GM23248 (cell line): Measurements from ENCODE around the gene ANO2. TPM values are rescaled to one million over a fixed set of nuclear protein-coding genes. Genes with fewer than 3 reads are reported as not detected.
A peak's percentile ranks its signal among the peaks of the same experiment; 100 is the strongest.

Experiments
- DNase-seq: peaks from one replicate; pipeline ENCODE4 v3.0.0-alpha.2; 2015
- H2AFZ ChIP-seq: fragments of 200-600 bp; sonication (generic); 2 replicates; pipeline ENCODE4 v1.6.1; 2016; ENCODE audit warnings: antibody characterized with exemption
- H3F3A ChIP-seq: fragments of 200-600 bp; sonication (generic); 2 replicates; pipeline ENCODE4 v1.6.1; 2016; ENCODE audit warnings: mild to moderate bottlenecking, antibody characterized with exemption, mixed run types; ENCODE audit not compliant: insufficient read depth
- H3K27ac ChIP-seq: fragments of 200-600 bp; sonication (generic); 2 replicates; pipeline ENCODE4 v1.5.1; 2016; ENCODE audit warnings: mild to moderate bottlenecking
- H3K27me3 ChIP-seq: fragments of 200-600 bp; sonication (generic); replicated peaks from 2 replicates; pipeline ENCODE4 v1.6.1; 2016; ENCODE audit warnings: mild to moderate bottlenecking; ENCODE audit not compliant: insufficient read depth
- H3K36me3 ChIP-seq: fragments of 200-600 bp; sonication (generic); 2 replicates; pipeline ENCODE4 v1.6.1; 2016; ENCODE audit warnings: low read depth, mild to moderate bottlenecking
- H3K4me1 ChIP-seq: fragments of 200-600 bp; sonication (generic); 2 replicates; pipeline ENCODE4 v1.6.1; 2016; ENCODE audit warnings: mild to moderate bottlenecking; ENCODE audit not compliant: insufficient read depth
- H3K4me2 ChIP-seq: fragments of 200-600 bp; sonication (generic); one replicate; pipeline ENCODE4 v1.6.1; 2016; ENCODE audit warnings: mild to moderate bottlenecking; ENCODE audit not compliant: unreplicated experiment
- H3K4me3 ChIP-seq: fragments of 200-600 bp; sonication (generic); 2 replicates; pipeline ENCODE4 v1.5.1; 2016; ENCODE audit warnings: mild to moderate bottlenecking
- H3K79me2 ChIP-seq: fragments of 200-600 bp; sonication (generic); 2 replicates; pipeline ENCODE4 v1.6.1; 2016; ENCODE audit warnings: mild to moderate bottlenecking; ENCODE audit not compliant: insufficient read depth
- H3K9ac ChIP-seq: fragments of 200-600 bp; sonication (generic); 2 replicates; pipeline ENCODE4 v1.6.1; 2016; ENCODE audit warnings: mild to moderate bottlenecking
- H3K9me2 ChIP-seq: fragments of 200-600 bp; sonication (generic); 2 replicates; pipeline ENCODE4 v1.6.1; 2016; ENCODE audit warnings: mixed run types, mild to moderate bottlenecking, moderate library complexity; ENCODE audit not compliant: insufficient read depth
- H3K9me3 ChIP-seq: fragments of 200-600 bp; sonication (generic); one replicate; pipeline ENCODE4 v1.6.1; 2017; ENCODE audit warnings: low read depth
- H4K20me1 ChIP-seq: fragments of 200-600 bp; sonication (generic); 2 replicates; pipeline ENCODE4 v1.6.0; 2016; ENCODE audit not compliant: insufficient read depth
- EZH2 ChIP-seq: fragments of 200-600 bp; sonication (generic); IDR thresholded peaks from 2 replicates; pipeline ENCODE4 v1.6.1; 2018; ENCODE audit warnings: antibody characterized with exemption, mild to moderate bottlenecking; ENCODE audit not compliant: insufficient read depth, poor library complexity, severe bottlenecking
- EZH2phosphoT487 ChIP-seq: fragments of 200-600 bp; sonication (generic); IDR thresholded peaks from 2 replicates; pipeline ENCODE4 v1.6.1; 2018; ENCODE audit warnings: antibody characterized with exemption, moderate library complexity, mild to moderate bottlenecking, low read depth; ENCODE audit not compliant: insufficient read depth
- WGBS, 2 experiments: methylation state at CpG; one replicate each; pipeline ENCODE4 v1.1.6; 2015 to 2017; ENCODE audit warnings: low lambda C conversion rate in 2 of 2, low coverage in 1 of 2; ENCODE audit errors: missing lambda C conversion rate in 2 of 2; 5-methylcytosine and 5-hydroxymethylcytosine counted together
- in situ Hi-C: fragments of 300-500 bp; cut with MboI; formaldehyde crosslinking; loops from 2 replicates; pipeline ENCODE4 v1.15.0; 2020
- polyA plus RNA-seq: library from polyadenylated mRNA; unstranded; fragments of >200 nt; fragmentation: Nextera tagmentation; extraction: Ambion mirVana; gene quantifications from 2 replicates; pipeline ENCODE4 v1.2.1, GENCODE V29; 2016
- total RNA-seq: library from RNA; depleted of rRNA; stranded (reverse); fragments of >200 nt; shearing (Covaris generic); gene quantifications from 2 replicates; pipeline ENCODE4 v1.2.3, GENCODE V29; 2014

The ANO2 gene
- total and polyA plus RNA-seq, 2 experiments from 2014 or later, result not detected

GRCh38 chr12:5966486-5967095 lies 21.5 kb upstream of the ANO2 start:
- H3K4me3 ChIP-seq, result no peak overlapping the region
- H3K4me1 ChIP-seq, result no peaks in the 10 kb centered on the region
- no peaks in the 10 kb centered on the region for H3K9me2 ChIP-seq
- no peaks in the 10 kb centered on the region for H4K20me1 ChIP-seq
- WGBS, 2 experiments, result 51 to 57% methylated on average over 11 of the region's 11 CpGs
- TF ChIP-seq EZH2phosphoT487, result no peak
- no peaks in the 10 kb centered on the region for H3K36me3 ChIP-seq
- H3K27me3 ChIP-seq, result peaks cover 4% of the 10 kb centered on the region; the same call in 1 of the 2 replicates
- no peak for DNase-seq
- in situ Hi-C loops, result no loop called here
- H3F3A ChIP-seq, result no peaks in the 10 kb centered on the region
- no peaks in the 10 kb centered on the region for H3K79me2 ChIP-seq
- no peak overlapping the region for H3K9ac ChIP-seq
- no peak overlapping the region for H3K4me2 ChIP-seq
- H3K9me3 ChIP-seq, result no peaks in the 10 kb centered on the region
- H2AFZ ChIP-seq, result no peak overlapping the region
- no peak overlapping the region for H3K27ac ChIP-seq

- H3K4me2 ChIP-seq, result no peak overlapping the region
- no peaks in the 10 kb centered on the region for H3F3A ChIP-seq
- no peaks in the 10 kb centered on the region for H3K36me3 ChIP-seq
- no peak overlapping the region for H2AFZ ChIP-seq
- no peaks in the 10 kb centered on the region for H3K79me2 ChIP-seq
- WGBS, 2 experiments, result 32 to 37% methylated on average over 9 of the region's 9 CpGs
- peaks cover 7% of the 10 kb centered on the region; the same call in 1 of the 2 replicates for H3K27me3 ChIP-seq
- H3K4me1 ChIP-seq, result no peaks in the 10 kb centered on the region
- H3K27ac ChIP-seq, result no peak overlapping the region
- no peaks in the 10 kb centered on the region for H4K20me1 ChIP-seq
- H3K9me2 ChIP-seq, result no peaks in the 10 kb centered on the region
- H3K9ac ChIP-seq, result no peak overlapping the region
- in situ Hi-C loops, result no loop called here
- DNase-seq, result peak; percentile 82
- H3K9me3 ChIP-seq, result no peaks in the 10 kb centered on the region
- TF ChIP-seq EZH2phosphoT487 (no peak), EZH2 (no peak)
- H3K4me3 ChIP-seq, result no peak overlapping the region
Measured at GRCh38 chr12:5965950-5966383, 20.9 kb upstream of the ANO2 start.

GRCh38 chr12:5964913-5965900 lies 20.1 kb upstream of the ANO2 start:
- no peak for DNase-seq
- H3K4me3 ChIP-seq, result no peak overlapping the region
- no peaks in the 10 kb centered on the region for H3K9me2 ChIP-seq
- no peaks in the 10 kb centered on the region for H3K4me1 ChIP-seq
- in situ Hi-C loops, result no loop called here
- H3K27me3 ChIP-seq, result peaks cover 7% of the 10 kb centered on the region; the same call in 1 of the 2 replicates
- TF ChIP-seq EZH2, result no peak
- no peak for TF ChIP-seq EZH2phosphoT487
- H3K4me2 ChIP-seq, result no peak overlapping the region
- no peaks in the 10 kb centered on the region for H4K20me1 ChIP-seq
- 70 to 71% methylated on average over 24 of the region's 24 CpGs for WGBS, 2 experiments
- no peaks in the 10 kb centered on the region for H3K79me2 ChIP-seq
- H3K36me3 ChIP-seq, result no peaks in the 10 kb centered on the region
- H3F3A ChIP-seq, result no peaks in the 10 kb centered on the region
- H3K27ac ChIP-seq, result no peak overlapping the region
- H3K9me3 ChIP-seq, result no peaks in the 10 kb centered on the region
- H2AFZ ChIP-seq, result no peak overlapping the region
- H3K9ac ChIP-seq, result no peak overlapping the region

GRCh38 chr12:5963515-5963914 lies 18.5 kb upstream of the ANO2 start:
- Histone ChIP-seq H3K9me2 (no peaks in the 10 kb centered on the region), H3K79me2 (no peaks in the 10 kb centered on the region), H3F3A (no peaks in the 10 kb centered on the region), H3K27me3 (peaks cover 7% of the 10 kb centered on the region; the same call in 1 of the 2 replicates), H4K20me1 (no peaks in the 10 kb centered on the region), H3K4me2 (no peak overlapping the region), H3K4me1 (no peaks in the 10 kb centered on the region), H2AFZ (no peak overlapping the region), H3K27ac (no peak overlapping the region), H3K9me3 (no peaks in the 10 kb centered on the region), H3K4me3 (no peak overlapping the region), H3K36me3 (no peaks in the 10 kb centered on the region), H3K9ac (no peak overlapping the region)
- DNase-seq, result no peak
- in situ Hi-C loops, result no loop called here
- TF ChIP-seq EZH2phosphoT487, result no peak
- TF ChIP-seq EZH2, result no peak
- WGBS, 2 experiments, result 75 to 79% methylated on average over 7 of the region's 7 CpGs
